Stimulated activated effector memory CD8-positive, alpha-beta T cell treated with anti-CD3 and anti-CD28 coated beads, Interleukin-12 subunit alpha, Interleukin-12 subunit beta, amount 100 ng/mL, for 72 hours (primary cell): ENCODE data around the gene ZCCHC18.
"Not testable (repeated sequence)": the region's sequence is repeated elsewhere in the genome, so short reads cannot be mapped to it uniquely, and the experiment has no call there.

Experiments used
- ATAC-seq: fragments of 150-1000 bp; cut with Tn5 transposase; 2 replicates; pipeline ENCODE4 v1.10.0; 2021
- DNase-seq, 2 donors: peaks; one replicate each; pipeline ENCODE4 v3.0.0; 2021 to 2022; ENCODE audit warnings: low spot score in 2 of 2
- H3K27ac Mint-ChIP-seq: one replicate; pipeline ENCODE4 v1.8.0; 2022; ENCODE audit warnings: mild to moderate bottlenecking, mixed read lengths
- H3K36me3 Mint-ChIP-seq: one replicate; pipeline ENCODE4 v1.8.0; 2022; ENCODE audit warnings: mild to moderate bottlenecking, mixed read lengths
- H3K4me1 Mint-ChIP-seq: one replicate; pipeline ENCODE4 v1.8.0; 2022; ENCODE audit warnings: mixed read lengths
- H3K4me3 Mint-ChIP-seq: one replicate; pipeline ENCODE4 v1.8.0; 2022; ENCODE audit warnings: mild to moderate bottlenecking, mixed read lengths
- H3K9me3 Mint-ChIP-seq: one replicate; pipeline ENCODE4 v1.8.0; 2022; ENCODE audit warnings: mixed read lengths

Gene ZCCHC18

DNA sequence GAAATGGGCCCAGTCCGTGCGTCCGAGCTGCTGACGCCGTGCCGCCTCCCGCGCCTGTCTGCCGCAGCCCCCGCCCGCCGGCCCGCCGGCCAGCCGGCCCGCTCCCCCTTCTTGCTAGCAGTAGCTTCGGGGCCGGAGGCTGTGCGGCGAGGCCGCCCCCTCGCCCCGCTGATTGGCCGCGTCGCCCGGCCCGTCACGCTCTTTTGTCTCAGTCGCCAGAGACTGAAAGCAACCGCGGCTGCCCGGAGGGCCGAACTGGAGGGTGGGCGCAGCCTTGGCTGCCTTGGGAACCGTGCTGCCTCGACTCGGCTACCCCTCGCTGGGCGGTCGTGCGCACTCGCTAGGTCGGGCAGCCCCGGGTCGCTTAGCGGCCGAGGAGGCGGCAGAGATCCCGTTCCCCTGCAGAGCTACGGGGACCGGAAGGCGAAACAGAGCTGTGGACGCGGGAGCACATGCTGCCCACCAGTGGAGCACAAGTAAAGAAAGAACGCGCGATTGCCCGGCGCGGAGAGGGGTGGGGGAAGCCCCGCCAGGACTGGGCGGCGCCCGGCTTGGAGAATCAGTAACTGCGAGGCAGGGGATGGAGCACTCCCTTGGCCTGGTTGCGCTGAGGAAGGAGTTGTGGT is at the start of gene ZCCHC18:
Gene ZCCHC18, plus strand, starts transcription at position 198 of the 626 bp plus-strand sequence. CDS start 1,589 bp downstream, outside the sequence.
- Mint-ChIP-seq H3K27ac (peak within 1 kb of the TSS; percentile 89), H3K36me3 (no peaks in the 10 kb centered on the region), H3K9me3 (no peaks in the 10 kb centered on the region), H3K4me3 (peak within 1 kb of the TSS; percentile 83), H3K4me1 (peaks cover 43% of the 10 kb centered on the region)
- DNase-seq, result peak; percentile 20 to 70
- peak; percentile 77 for ATAC-seq

- H3K36me3 Mint-ChIP-seq, H3K4me3 Mint-ChIP-seq, DNase-seq, H3K27ac Mint-ChIP-seq, H3K4me1 Mint-ChIP-seq, ATAC-seq, H3K9me3 Mint-ChIP-seq: not testable (repeated sequence)
Observed at GRCh38 chrX:104062636-104063035, 49.7 kb upstream of the ZCCHC18 start.

DNA sequence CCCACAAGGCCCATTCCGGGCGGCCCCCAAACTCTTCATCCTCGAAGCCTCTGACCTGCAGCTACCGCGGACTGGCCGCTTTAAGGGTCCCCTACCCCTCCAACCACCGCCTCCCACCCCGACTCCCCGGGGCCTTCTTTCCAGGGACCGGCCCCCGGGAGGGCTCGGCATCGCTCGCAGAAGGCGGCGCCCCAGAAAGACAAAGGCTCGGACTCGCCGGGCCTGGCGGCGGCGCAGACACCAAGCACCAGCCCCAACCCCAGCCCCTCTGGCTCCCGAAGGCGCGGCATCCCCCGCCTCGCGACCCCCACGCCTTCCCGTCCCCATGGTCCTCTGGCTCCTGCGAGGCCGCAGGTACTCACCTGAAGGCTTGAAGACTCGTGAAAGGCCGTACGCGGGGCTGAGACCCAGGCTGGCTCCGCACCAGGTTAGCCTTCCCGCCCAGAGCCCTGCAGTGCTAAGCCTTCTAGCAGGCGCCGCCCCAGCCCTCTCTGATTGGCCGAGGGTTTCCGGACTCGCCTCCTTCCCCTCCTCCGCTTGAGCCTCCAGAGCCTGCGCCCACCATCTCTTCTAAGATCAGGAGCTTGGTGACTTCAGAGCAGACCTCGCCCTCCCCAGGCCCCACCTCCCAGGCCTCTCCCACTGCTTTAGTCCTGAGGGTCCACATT is 36.4 kb upstream of the ZCCHC18 start, which contains the start of gene TMSB15C:
Gene TMSB15C, minus strand, starts transcription at position 459 of the 668 bp plus-strand sequence.
- not testable (repeated sequence) for H3K9me3 Mint-ChIP-seq, H3K27ac Mint-ChIP-seq, DNase-seq, H3K36me3 Mint-ChIP-seq, H3K4me3 Mint-ChIP-seq, H3K4me1 Mint-ChIP-seq
- peak; percentile 91 for ATAC-seq

DNA sequence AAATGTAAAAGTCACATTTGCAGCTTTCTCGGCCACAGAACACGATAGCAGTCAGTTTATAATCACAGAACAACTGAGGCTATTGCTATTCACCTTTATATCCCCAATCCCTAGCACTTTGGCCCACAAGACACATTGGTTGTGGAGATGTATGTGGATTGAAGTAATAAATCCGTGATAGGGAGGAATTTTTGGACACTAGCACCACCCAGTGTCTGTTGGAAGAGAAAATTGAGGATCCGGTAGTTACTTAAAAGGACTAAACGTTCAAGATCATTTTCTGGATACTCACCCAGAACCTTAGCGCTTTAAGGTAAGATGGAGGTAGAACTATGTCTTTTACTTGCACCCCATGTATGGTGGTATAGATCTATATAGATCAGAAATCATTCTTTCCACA is 34.5 kb upstream of the ZCCHC18 start:
- not testable (repeated sequence) for ATAC-seq, H3K4me1 Mint-ChIP-seq, DNase-seq, H3K27ac Mint-ChIP-seq, H3K4me3 Mint-ChIP-seq, H3K36me3 Mint-ChIP-seq, H3K9me3 Mint-ChIP-seq

DNA sequence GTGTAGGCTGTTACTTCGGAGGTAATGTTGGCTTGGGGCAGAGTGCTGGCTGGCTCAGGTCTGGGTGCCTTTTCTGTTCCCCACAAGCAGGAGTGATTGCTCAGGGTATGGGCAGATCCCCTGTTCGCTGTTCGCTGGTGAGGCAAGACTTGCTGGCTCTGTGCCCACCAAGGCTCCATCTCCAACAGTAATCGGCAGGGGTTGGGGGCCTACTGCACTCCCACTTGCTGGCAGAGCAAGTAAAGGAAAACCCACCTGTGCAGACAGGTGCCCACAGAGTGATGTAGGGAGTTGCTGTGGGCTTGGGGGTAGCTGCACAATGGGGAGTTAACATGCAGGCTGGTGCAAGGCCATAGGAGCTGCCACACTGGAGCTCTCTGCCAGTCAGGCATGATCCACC is 28.3 kb upstream of the ZCCHC18 start:
- H3K27ac Mint-ChIP-seq, result no peak overlapping the region
- H3K4me1 Mint-ChIP-seq, result no peaks in the 10 kb centered on the region
- H3K9me3 Mint-ChIP-seq, result no peaks in the 10 kb centered on the region
- no peaks in the 10 kb centered on the region for H3K36me3 Mint-ChIP-seq
- ATAC-seq (no peak), DNase-seq (no peak)
- no peak overlapping the region for H3K4me3 Mint-ChIP-seq

DNA sequence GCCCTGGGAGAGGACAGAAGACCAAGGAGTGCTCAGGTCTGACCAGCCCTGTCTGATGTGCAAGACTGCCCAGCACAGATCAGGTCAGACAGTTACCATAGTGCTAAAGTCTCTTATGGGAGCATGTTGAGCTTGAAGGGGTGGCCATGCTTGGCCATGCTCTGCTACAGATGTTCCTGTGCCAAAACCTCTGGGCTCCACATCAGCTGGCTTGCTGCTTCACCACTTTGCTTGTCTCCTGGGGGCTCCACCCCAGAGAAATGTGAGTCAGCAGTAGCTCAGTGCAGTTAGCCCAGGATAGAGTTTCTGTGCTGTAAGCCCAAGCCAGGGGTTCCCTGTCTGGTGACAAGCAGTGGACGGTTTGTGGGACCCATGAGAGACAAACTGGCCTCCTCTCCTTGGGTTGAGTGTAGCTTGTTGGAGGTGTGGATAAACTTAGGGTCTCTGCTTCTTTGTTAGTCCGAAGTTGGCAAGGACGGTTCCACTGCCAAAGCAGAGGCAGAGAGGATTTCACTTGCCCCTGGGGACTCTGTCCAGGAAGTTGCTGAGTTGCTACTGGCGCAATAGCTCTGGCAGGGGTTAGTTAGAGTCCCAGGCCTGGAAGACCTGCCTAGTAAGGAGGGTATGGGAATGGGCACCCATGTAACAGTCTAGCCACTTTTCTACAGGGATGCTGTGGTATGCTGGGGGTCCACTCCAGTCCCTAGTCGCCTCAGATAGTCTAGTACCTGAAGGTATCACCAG is 27.6 kb upstream of the ZCCHC18 start:
- Mint-ChIP-seq H3K4me1 (no peaks in the 10 kb centered on the region), H3K27ac (no peak overlapping the region), H3K4me3 (no peak overlapping the region), H3K36me3 (no peaks in the 10 kb centered on the region), H3K9me3 (no peaks in the 10 kb centered on the region)
- no peak for ATAC-seq
- no peak for DNase-seq

- no peak for ATAC-seq
- no peaks in the 10 kb centered on the region for H3K9me3 Mint-ChIP-seq
- DNase-seq, result no peak
- no peaks in the 10 kb centered on the region for H3K4me1 Mint-ChIP-seq
- no peak overlapping the region for H3K27ac Mint-ChIP-seq
- H3K36me3 Mint-ChIP-seq, result no peaks in the 10 kb centered on the region
- H3K4me3 Mint-ChIP-seq, result no peak overlapping the region
Observed at GRCh38 chrX:104085477-104085876, 26.8 kb upstream of the ZCCHC18 start.

GRCh38 chrX:104085919-104086318 is 26.4 kb upstream of the ZCCHC18 start:
- Mint-ChIP-seq H3K9me3 (no peaks in the 10 kb centered on the region), H3K4me1 (no peaks in the 10 kb centered on the region), H3K36me3 (no peaks in the 10 kb centered on the region), H3K27ac (no peak overlapping the region), H3K4me3 (no peak overlapping the region)
- no peak for DNase-seq
- ATAC-seq, result no peak

- H3K27ac Mint-ChIP-seq, result no peak overlapping the region
- no peak for ATAC-seq
Observed at GRCh38 chrX:104098151-104098808, 14.0 kb upstream of the ZCCHC18 start.

DNA sequence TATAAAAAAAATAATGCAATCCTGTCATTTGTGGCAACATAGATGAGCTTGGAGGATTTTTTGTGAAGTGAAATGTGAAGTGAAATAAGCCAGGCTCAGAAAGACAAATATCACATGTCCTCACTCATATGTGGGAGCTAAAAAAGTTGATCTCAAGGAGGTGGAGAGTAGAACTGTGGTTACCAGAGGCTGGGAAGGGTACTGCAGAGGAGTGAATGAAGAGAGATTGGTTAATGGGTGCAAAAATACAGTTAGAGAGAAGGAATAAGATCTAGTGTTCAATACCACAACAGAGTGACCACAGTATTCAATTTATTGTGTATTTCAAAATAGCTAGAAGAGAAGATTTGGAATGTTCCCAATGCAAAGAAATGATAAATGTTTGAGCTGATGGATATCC is 13.4 kb upstream of the ZCCHC18 start:
- ATAC-seq, result no peak
- Mint-ChIP-seq H3K27ac (no peak overlapping the region), H3K9me3 (no peaks in the 10 kb centered on the region), H3K4me3 (no peak overlapping the region), H3K36me3 (no peaks in the 10 kb centered on the region), H3K4me1 (no peaks in the 10 kb centered on the region)
- no peak for DNase-seq

More at GRCh38 chrX:104098151-104098808, 14.0 kb upstream of the ZCCHC18 start:
- H3K36me3 Mint-ChIP-seq, result no peaks in the 10 kb centered on the region
- no peak for DNase-seq
- no peaks in the 10 kb centered on the region for H3K9me3 Mint-ChIP-seq
- no peaks in the 10 kb centered on the region for H3K4me1 Mint-ChIP-seq
- no peak overlapping the region for H3K4me3 Mint-ChIP-seq

- DNase-seq, result no peak
- no peak for ATAC-seq
- Mint-ChIP-seq H3K27ac (no peak overlapping the region), H3K9me3 (no peaks in the 10 kb centered on the region), H3K36me3 (no peaks in the 10 kb centered on the region), H3K4me1 (peaks cover 19% of the 10 kb centered on the region), H3K4me3 (no peak overlapping the region)
Observed at GRCh38 chrX:104104676-104105075, 7.6 kb upstream of the ZCCHC18 start.

DNA sequence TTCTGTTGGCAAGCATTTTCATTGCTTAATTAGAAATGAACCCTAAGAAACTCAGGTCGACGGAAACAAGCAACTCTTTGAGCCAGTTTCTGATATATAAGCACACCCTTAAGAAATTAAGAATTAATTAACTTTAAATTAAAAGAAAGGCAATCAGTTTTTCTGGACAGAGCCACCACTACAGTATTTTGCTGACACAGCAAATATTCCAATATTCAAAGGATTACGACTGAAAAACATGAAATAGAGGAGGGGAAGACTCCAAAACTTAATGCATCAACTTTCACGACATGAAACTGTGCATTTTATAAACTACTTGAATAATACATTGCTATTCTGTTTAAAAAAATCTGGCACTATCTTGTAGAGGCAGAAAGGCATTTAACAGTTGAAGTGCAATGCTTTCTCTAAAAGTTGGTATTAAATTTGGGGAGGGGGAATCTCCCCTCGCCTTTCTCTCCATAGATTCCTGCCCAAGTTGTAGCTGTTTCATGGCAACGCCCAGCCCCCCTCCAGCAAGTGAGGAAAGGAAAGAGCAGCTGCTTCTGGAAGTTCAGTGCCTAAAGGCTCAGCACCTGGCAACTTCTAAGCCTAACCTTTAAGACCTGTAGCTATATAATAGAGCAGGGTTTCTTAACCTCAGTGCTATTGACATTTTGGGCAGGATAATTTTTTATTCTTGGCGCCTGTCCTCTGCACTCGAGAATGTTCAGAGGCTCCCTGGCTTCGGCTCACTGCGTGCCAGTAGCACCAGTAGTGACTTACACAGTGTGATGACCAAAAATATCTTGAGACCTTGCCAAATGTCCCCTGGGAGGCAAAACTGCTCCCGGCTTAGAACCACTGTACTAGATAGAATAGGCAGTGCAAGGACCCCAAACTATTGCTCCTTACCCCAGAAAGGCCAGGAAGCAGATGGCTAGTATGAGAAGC is 6.7 kb upstream of the ZCCHC18 start:
- no peak for ATAC-seq
- Mint-ChIP-seq H3K27ac (peak overlapping the region; percentile 67), H3K36me3 (no peaks in the 10 kb centered on the region), H3K9me3 (no peaks in the 10 kb centered on the region), H3K4me1 (peaks cover 27% of the 10 kb centered on the region), H3K4me3 (no peak overlapping the region)
- no peak for DNase-seq

DNA sequence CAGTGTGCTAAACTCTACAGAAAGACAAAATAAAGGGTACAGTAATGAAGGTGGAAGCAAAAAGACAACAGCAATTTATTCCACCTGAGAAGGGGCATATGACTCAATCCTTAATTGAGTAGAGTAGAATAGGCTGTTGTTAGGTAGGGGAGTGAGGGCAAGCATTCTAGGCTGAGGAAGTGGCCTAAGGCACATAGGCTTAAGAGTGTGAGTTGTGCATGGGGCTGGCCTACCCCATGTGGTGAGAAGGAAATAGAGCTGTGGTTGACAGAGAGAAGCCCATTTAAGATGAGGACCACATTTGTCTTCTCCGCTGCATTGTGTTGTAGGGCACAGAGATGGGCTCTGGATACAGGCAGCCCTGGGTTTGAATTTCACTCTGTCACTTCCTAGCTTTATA is 3.4 kb upstream of the ZCCHC18 start:
- DNase-seq, result no peak
- H3K9me3 Mint-ChIP-seq, result no peaks in the 10 kb centered on the region
- no peak overlapping the region for H3K27ac Mint-ChIP-seq
- H3K4me3 Mint-ChIP-seq, result no peak overlapping the region
- H3K4me1 Mint-ChIP-seq, result peaks cover 43% of the 10 kb centered on the region
- no peaks in the 10 kb centered on the region for H3K36me3 Mint-ChIP-seq
- peak; percentile 59 for ATAC-seq

GRCh38 chrX:104110491-104111240 is 1.7 kb upstream of the ZCCHC18 start:
- H3K27ac Mint-ChIP-seq, DNase-seq, H3K36me3 Mint-ChIP-seq, H3K9me3 Mint-ChIP-seq: not testable (repeated sequence)
- Mint-ChIP-seq H3K4me1 (peaks cover 43% of the 10 kb centered on the region), H3K4me3 (peak overlapping the region; percentile 83)
- peak; percentile 55 for ATAC-seq
